ENCODE results near the gene ABCF2. TPM values are rescaled to one million over a fixed set of nuclear protein-coding genes. Genes with fewer than 3 reads are reported as not detected.

Gene ABCF2
- polyA plus RNA-seq, 1 donor (not counting 4 experiments of a cell fraction or from before 2014, with no cell fraction given), result 33.3 TPM

GRCh38 chr7:151231080-151231479 lies 4.1 kb upstream of the ABCF2 start:
- no peaks in the 10 kb centered on the region for H3K9me3 ChIP-seq (ENCODE audit: control insufficient read depth, low read depth, low read length)
- dilution Hi-C loops (cut with MboI; ENCODE audit: extremely low pct_ligation_motif_present, low sequenced_read_pairs), result no loop called here
- no peaks in the 10 kb centered on the region for H3K27me3 ChIP-seq (ENCODE audit: control insufficient read depth, extremely low read depth, insufficient read depth, low read length)
- H4K20me1 ChIP-seq (ENCODE audit: control insufficient read depth, extremely low read depth, insufficient read depth, low read length), result peaks cover 4% of the 10 kb centered on the region
- TF ChIP-seq EZH2 (IDR thresholded peaks at IDR 0.05; ENCODE audit: low read length) (no peak), CTCF (optimal IDR thresholded peaks at IDR 0.05 in 1 of 3, IDR thresholded peaks at IDR 0.05 in 1 of 3, conservative IDR thresholded peaks at IDR 0.05 in 1 of 3; ENCODE audit: extremely low read depth in 1 of 3, insufficient read depth in 2 of 3, low read length in 3 of 3) (no peak)
- peaks cover 45% of the 10 kb centered on the region for H3K79me2 ChIP-seq (ENCODE audit: control insufficient read depth, insufficient read depth, low read length)
- no peak overlapping the region for H3K9ac ChIP-seq (ENCODE audit: control insufficient read depth, extremely low read depth, insufficient read depth, low read length)
- no peak for FAIRE-seq
- peaks cover 8 to 12% of the 10 kb centered on the region in 2 experiments for H3K36me3 ChIP-seq (ENCODE audit: control insufficient read depth in 2 of 2, extremely low read depth in 1 of 2, insufficient read depth in 2 of 2, low read length in 2 of 2)
- H3K27ac ChIP-seq (ENCODE audit: control insufficient read depth, insufficient read depth, low read length), result no peak overlapping the region
- H3K4me3 ChIP-seq (ENCODE audit: control insufficient read depth in 2 of 3, extremely low read depth in 1 of 3, insufficient read depth in 2 of 3, low read depth in 1 of 3, low read length in 3 of 3), result no peak overlapping the region
- no peak overlapping the region for H3K4me2 ChIP-seq (ENCODE audit: control insufficient read depth, extremely low read depth, insufficient read depth, low read depth, low read length)
- H3K4me1 ChIP-seq (ENCODE audit: control insufficient read depth, extremely low read depth, insufficient read depth, low read length), result peaks cover 26% of the 10 kb centered on the region
- no peak for DNase-seq (ENCODE audit: low read depth, low spot score)
- no peak overlapping the region for H2AFZ ChIP-seq (ENCODE audit: control insufficient read depth, low read length)
- H3K9me1 ChIP-seq (ENCODE audit: control insufficient read depth, extremely low read depth, insufficient read depth, low read length), result no peaks in the 10 kb centered on the region

DNA sequence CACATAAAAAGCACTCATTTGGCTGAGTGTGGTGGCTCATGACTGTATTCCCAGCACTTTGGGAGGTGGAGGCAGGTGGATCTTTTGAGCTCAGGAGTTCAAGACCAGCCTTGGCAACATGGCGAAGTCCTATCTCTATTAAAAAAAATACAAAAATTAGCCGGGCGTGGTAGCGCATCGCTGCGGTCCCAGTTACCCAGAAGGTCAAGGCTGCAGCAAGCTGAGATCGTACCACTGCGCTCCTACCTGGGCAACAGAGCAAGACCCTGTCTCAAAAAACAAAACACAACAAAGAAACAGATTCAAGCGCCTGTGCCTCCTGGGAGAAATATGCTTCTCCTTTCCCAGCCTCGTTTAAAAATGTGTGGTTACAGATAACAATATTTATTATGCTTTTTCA lies 2.2 kb upstream of the ABCF2 start:
- Histone ChIP-seq H3K79me2 (ENCODE audit: control insufficient read depth, insufficient read depth, low read length) (peaks cover 44% of the 10 kb centered on the region), H3K4me1 (ENCODE audit: control insufficient read depth, extremely low read depth, insufficient read depth, low read length) (peaks cover 35% of the 10 kb centered on the region), H3K9me3 (ENCODE audit: control insufficient read depth, low read depth, low read length) (no peaks in the 10 kb centered on the region), H3K9me1 (ENCODE audit: control insufficient read depth, extremely low read depth, insufficient read depth, low read length) (no peaks in the 10 kb centered on the region), H3K27ac (ENCODE audit: control insufficient read depth, insufficient read depth, low read length) (no peak overlapping the region), H3K36me3 (ENCODE audit: control insufficient read depth in 2 of 2, extremely low read depth in 1 of 2, insufficient read depth in 2 of 2, low read length in 2 of 2) (peaks cover 7 to 15% of the 10 kb centered on the region in 2 experiments), H2AFZ (ENCODE audit: control insufficient read depth, low read length) (no peak overlapping the region), H4K20me1 (ENCODE audit: control insufficient read depth, extremely low read depth, insufficient read depth, low read length) (no peaks in the 10 kb centered on the region), H3K4me2 (ENCODE audit: control insufficient read depth, extremely low read depth, insufficient read depth, low read depth, low read length) (no peak overlapping the region), H3K9ac (ENCODE audit: control insufficient read depth, extremely low read depth, insufficient read depth, low read length) (no peak overlapping the region), H3K4me3 (ENCODE audit: control insufficient read depth in 2 of 3, extremely low read depth in 1 of 3, insufficient read depth in 2 of 3, low read depth in 1 of 3, low read length in 3 of 3) (no peak overlapping the region), H3K27me3 (ENCODE audit: control insufficient read depth, extremely low read depth, insufficient read depth, low read length) (no peaks in the 10 kb centered on the region)
- TF ChIP-seq EZH2 (IDR thresholded peaks at IDR 0.05; ENCODE audit: low read length) (no peak), CTCF (optimal IDR thresholded peaks at IDR 0.05 in 1 of 3, IDR thresholded peaks at IDR 0.05 in 1 of 3, conservative IDR thresholded peaks at IDR 0.05 in 1 of 3; ENCODE audit: extremely low read depth in 1 of 3, insufficient read depth in 2 of 3, low read length in 3 of 3) (no peak)
- FAIRE-seq, result no peak
- dilution Hi-C loops (cut with MboI; ENCODE audit: extremely low pct_ligation_motif_present, low sequenced_read_pairs), result no loop called here
- no peak for DNase-seq (ENCODE audit: low read depth, low spot score)

Measured in keratinocyte (primary cell).